Nephron progenitor cell (in vitro differentiated cells): ENCODE data around the gene SLC38A3.
"Not testable (repeated sequence)": the region's sequence is repeated elsewhere in the genome, so short reads cannot be mapped to it uniquely, and the experiment has no call there.

ENCODE experiments used
- DNase-seq: peaks from one replicate; pipeline ENCODE4 v3.0.0; 2021
- H3K27ac Mint-ChIP-seq: 2 replicates; pipeline ENCODE4 v1.8.0; 2021; ENCODE audit warnings: mild to moderate bottlenecking, moderate library complexity, mixed read lengths
- H3K27me3 Mint-ChIP-seq: 2 replicates; pipeline ENCODE4 v1.8.0; 2021; ENCODE audit warnings: mild to moderate bottlenecking, low read depth, mixed read lengths; ENCODE audit not compliant: poor library complexity
- H3K36me3 Mint-ChIP-seq: 2 replicates; pipeline ENCODE4 v1.8.0; 2021; ENCODE audit warnings: low read depth, mixed read lengths
- H3K4me1 Mint-ChIP-seq: 2 replicates; pipeline ENCODE4 v1.8.0; 2021; ENCODE audit warnings: mixed read lengths
- H3K4me3 Mint-ChIP-seq: 2 replicates; pipeline ENCODE4 v1.8.0; 2021; ENCODE audit warnings: mild to moderate bottlenecking, moderate library complexity, mixed read lengths
- H3K9me3 Mint-ChIP-seq: 2 replicates; pipeline ENCODE4 v1.8.0; 2021; ENCODE audit warnings: mild to moderate bottlenecking, moderate library complexity, mixed read lengths
- TF ChIP-seq, protein P1 (sequence below): fragments of 200-600 bp; sonication (generic); IDR thresholded peaks from 2 replicates; pipeline ENCODE4 v1.5.0; 2021; ENCODE audit warnings: antibody characterized with exemption

The SLC38A3 gene

GRCh38 chr3:50242381-50242770, 37.3 kb downstream of the SLC38A3 start:
- Mint-ChIP-seq H3K36me3 (peaks cover 4% of the 10 kb centered on the region), H3K4me3 (no peak overlapping the region), H3K27ac (peak overlapping the region; percentile 72), H3K27me3 (no peaks in the 10 kb centered on the region), H3K9me3 (no peaks in the 10 kb centered on the region), H3K4me1 (peaks cover 81% of the 10 kb centered on the region)
- TF ChIP-seq, protein P1, sequence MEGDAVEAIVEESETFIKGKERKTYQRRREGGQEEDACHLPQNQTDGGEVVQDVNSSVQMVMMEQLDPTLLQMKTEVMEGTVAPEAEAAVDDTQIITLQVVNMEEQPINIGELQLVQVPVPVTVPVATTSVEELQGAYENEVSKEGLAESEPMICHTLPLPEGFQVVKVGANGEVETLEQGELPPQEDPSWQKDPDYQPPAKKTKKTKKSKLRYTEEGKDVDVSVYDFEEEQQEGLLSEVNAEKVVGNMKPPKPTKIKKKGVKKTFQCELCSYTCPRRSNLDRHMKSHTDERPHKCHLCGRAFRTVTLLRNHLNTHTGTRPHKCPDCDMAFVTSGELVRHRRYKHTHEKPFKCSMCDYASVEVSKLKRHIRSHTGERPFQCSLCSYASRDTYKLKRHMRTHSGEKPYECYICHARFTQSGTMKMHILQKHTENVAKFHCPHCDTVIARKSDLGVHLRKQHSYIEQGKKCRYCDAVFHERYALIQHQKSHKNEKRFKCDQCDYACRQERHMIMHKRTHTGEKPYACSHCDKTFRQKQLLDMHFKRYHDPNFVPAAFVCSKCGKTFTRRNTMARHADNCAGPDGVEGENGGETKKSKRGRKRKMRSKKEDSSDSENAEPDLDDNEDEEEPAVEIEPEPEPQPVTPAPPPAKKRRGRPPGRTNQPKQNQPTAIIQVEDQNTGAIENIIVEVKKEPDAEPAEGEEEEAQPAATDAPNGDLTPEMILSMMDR = no peak
- no peak for DNase-seq

DNA sequence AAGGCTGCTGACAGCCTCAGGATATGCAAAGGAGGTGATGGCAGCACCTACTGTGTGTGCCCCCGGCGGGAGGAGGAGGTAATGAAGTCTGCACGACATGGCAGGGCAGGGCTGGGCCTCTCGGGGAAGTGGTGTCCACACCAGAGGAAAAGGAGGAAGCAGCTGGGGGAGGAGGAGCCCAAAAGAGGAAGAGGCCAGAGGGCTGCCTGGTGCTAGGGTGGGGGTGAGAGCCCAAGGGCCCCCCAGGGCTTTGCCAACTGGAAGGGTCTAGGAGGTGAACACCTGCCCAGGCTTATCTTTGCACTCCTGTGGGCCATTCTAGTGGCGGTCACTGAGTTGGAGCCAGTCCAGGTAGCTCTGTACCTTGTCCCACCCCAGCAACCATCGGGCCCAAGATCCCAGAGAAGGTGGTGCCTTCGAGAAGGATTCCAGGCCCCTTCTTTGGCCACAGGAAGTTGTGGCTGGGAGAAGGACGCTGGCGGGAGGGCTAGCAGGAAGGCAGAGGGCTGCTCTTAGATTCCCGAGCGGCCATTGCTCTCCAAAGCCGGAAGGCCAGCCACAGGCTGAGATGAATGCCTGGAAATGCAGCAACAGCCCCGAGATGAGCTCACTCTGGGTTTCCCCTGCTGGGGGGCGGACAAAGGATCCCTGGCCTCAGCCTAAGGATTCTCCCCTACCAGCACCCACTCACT, 37.9 kb downstream of the SLC38A3 start:
- no peak for DNase-seq

GRCh38 chr3:50243543-50243895, 38.4 kb downstream of the SLC38A3 start:
- H3K4me1 Mint-ChIP-seq = peaks cover 76% of the 10 kb centered on the region
- TF ChIP-seq, protein P1 = no peak
- no peak overlapping the region for H3K27ac Mint-ChIP-seq
- DNase-seq = no peak
- H3K36me3 Mint-ChIP-seq = peaks cover 4% of the 10 kb centered on the region
- no peaks in the 10 kb centered on the region for H3K9me3 Mint-ChIP-seq
- H3K27me3 Mint-ChIP-seq = no peaks in the 10 kb centered on the region
- no peak overlapping the region for H3K4me3 Mint-ChIP-seq

More for the DNA sequence above, 37.9 kb downstream of the SLC38A3 start:
- Mint-ChIP-seq H3K4me3 (no peak overlapping the region), H3K27ac (peak overlapping the region; percentile 72), H3K27me3 (no peaks in the 10 kb centered on the region), H3K4me1 (peaks cover 78% of the 10 kb centered on the region), H3K9me3 (no peaks in the 10 kb centered on the region), H3K36me3 (peaks cover 4% of the 10 kb centered on the region)
- TF ChIP-seq, protein P1 = no peak

GRCh38 chr3:50244813-50245212, 39.7 kb downstream of the SLC38A3 start:
- H3K27me3 Mint-ChIP-seq, H3K36me3 Mint-ChIP-seq, H3K9me3 Mint-ChIP-seq, DNase-seq: not testable (repeated sequence)
- peak overlapping the region; percentile 25 for H3K4me3 Mint-ChIP-seq
- peaks cover 65% of the 10 kb centered on the region for H3K4me1 Mint-ChIP-seq
- peak overlapping the region; percentile 99 for H3K27ac Mint-ChIP-seq

GRCh38 chr3:50245251-50245745, 40.2 kb downstream of the SLC38A3 start:
- Mint-ChIP-seq H3K4me3 (peak overlapping the region; percentile 25), H3K27ac (peak overlapping the region; percentile 99), H3K9me3 (no peaks in the 10 kb centered on the region), H3K4me1 (peaks cover 64% of the 10 kb centered on the region), H3K36me3 (peaks cover 4% of the 10 kb centered on the region), H3K27me3 (no peaks in the 10 kb centered on the region)
- TF ChIP-seq, protein P1 = no peak
- no peak for DNase-seq

- Mint-ChIP-seq H3K27me3 (no peaks in the 10 kb centered on the region), H3K4me3 (peak overlapping the region; percentile 48), H3K4me1 (peaks cover 64% of the 10 kb centered on the region), H3K9me3 (no peaks in the 10 kb centered on the region), H3K27ac (peak overlapping the region; percentile 99), H3K36me3 (peaks cover 4% of the 10 kb centered on the region)
- peak; percentile 99 for DNase-seq
- TF ChIP-seq, protein P1 = peak; percentile 99
These were observed 40.9 kb downstream of the SLC38A3 start for GRCh38 chr3:50245831-50246516.
